ENCODE results near the gene SMYD3. TPM values are rescaled to one million over a fixed set of nuclear protein-coding genes. Genes with fewer than 3 reads are reported as not detected.

The SMYD3 gene
- total and polyA plus RNA-seq, 10 of the 15 experiments (the other 5 are each of a cell fraction or from before 2014, with no cell fraction given) = 18.3 to 54.0 (median 24.8) TPM

DNA sequence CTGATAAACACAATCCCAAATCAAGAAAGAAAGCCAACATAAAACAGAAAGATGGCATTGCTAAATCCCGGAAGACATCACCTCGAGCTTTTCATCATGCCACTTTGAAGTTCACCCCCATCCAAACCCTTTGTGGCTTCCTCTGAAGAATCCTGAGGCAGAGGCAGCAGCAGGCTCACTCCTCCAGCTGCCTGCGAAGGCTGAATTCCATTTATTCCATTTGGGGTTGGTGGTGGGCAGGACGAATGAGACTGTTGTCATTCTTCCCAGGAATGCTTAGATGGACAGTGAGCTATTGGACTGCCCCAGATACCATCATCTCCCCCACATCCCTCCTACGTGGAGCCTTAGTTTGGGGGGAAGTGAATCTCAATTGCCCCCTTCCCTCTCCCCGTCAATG is 437.5 kb downstream of the SMYD3 start:
- intact Hi-C loops (cut with micrococcal nuclease; ENCODE audit: unreplicated experiment) = no loop called here

More for the DNA sequence above, 437.5 kb downstream of the SMYD3 start:
- ChIA-PET RAD21 (ENCODE audit: unreplicated experiment) (no interaction called here), CTCF (no interaction called here), SMC1A (ENCODE audit: uncharacterized antibody, unreplicated experiment) (no interaction called here), POLR2A (no interaction called here)
- H3K36me3 ChIP-seq (ENCODE audit: control insufficient read depth in 2 of 2, insufficient read depth in 2 of 2, low read length in 1 of 2) = no peaks in the 10 kb centered on the region; a peak in 1 of 4 replicates
- no peak overlapping the region for H2AFZ ChIP-seq (ENCODE audit: control insufficient read depth, low read depth, low read length)
- H3K27ac ChIP-seq (ENCODE audit: control insufficient read depth, insufficient read depth) = no peak overlapping the region
- no peaks in the 10 kb centered on the region for H3K79me2 ChIP-seq (ENCODE audit: control insufficient read depth, insufficient read depth, low read length)
- H3K27me3 ChIP-seq (replicated peaks in 1 of 2; ENCODE audit: control insufficient read depth in 2 of 2, insufficient read depth in 2 of 2, low read length in 1 of 2) = no peaks in the 10 kb centered on the region
- no peak overlapping the region for H3K9ac ChIP-seq (ENCODE audit: control insufficient read depth, insufficient read depth, low read length)
- H4K20me1 ChIP-seq (ENCODE audit: control insufficient read depth, insufficient read depth) = no peaks in the 10 kb centered on the region
- no peak overlapping the region for H3K4me2 ChIP-seq (ENCODE audit: control insufficient read depth, insufficient read depth)
- in situ Hi-C loops (cut with MboI) = no loop called here
- BruUV-seq (replicated peaks) = no TSS peak
- H3K4me1 ChIP-seq (ENCODE audit: control insufficient read depth, insufficient read depth, low read length) = no peaks in the 10 kb centered on the region
- FAIRE-seq (no peak), ATAC-seq (no peak), DNase-seq (ENCODE audit: low read depth, low spot score) (no peak)
- 77% methylated on average over 6 of the region's 6 CpGs for WGBS (ENCODE audit: insufficient coverage, insufficient replicate concordance, low lambda C conversion rate, missing lambda C conversion rate)
- no peak overlapping the region for H3K4me3 ChIP-seq
- H3K9me3 ChIP-seq (replicated peaks; ENCODE audit: control insufficient read depth, insufficient read depth, low read length) = no peaks in the 10 kb centered on the region
- TF ChIP-seq EGR1 (IDR thresholded peaks at IDR 0.05; ENCODE audit: borderline replicate concordance in 1 of 2, low read depth in 2 of 2, low read length in 2 of 2) (no peak), CREM (IDR thresholded peaks at IDR 0.05; ENCODE audit: low read depth) (no peak), NFYB (IDR thresholded peaks at IDR 0.05; ENCODE audit: insufficient read depth, low read depth, low read length) (no peak), PML (IDR thresholded peaks at IDR 0.05; ENCODE audit: low read length) (no peak), ZNF622 (IDR thresholded peaks at IDR 0.05) (no peak), POLR2A (IDR thresholded peaks at IDR 0.05; ENCODE audit: low read depth, low read length) (no peak), BACH1 (IDR thresholded peaks at IDR 0.05; ENCODE audit: borderline replicate concordance) (no peak), MYB (IDR thresholded peaks at IDR 0.05; ENCODE audit: borderline replicate concordance, low read depth, low read length) (no peak), CBX5 (IDR thresholded peaks at IDR 0.05; ENCODE audit: low read depth) (no peak), SREBF1 (IDR thresholded peaks at IDR 0.05; ENCODE audit: low read length) (no peak), SRF (IDR thresholded peaks at IDR 0.05; ENCODE audit: low read depth in 2 of 2, low read length in 2 of 2) (no peak)
- TF ChIP-seq, protein P1, sequence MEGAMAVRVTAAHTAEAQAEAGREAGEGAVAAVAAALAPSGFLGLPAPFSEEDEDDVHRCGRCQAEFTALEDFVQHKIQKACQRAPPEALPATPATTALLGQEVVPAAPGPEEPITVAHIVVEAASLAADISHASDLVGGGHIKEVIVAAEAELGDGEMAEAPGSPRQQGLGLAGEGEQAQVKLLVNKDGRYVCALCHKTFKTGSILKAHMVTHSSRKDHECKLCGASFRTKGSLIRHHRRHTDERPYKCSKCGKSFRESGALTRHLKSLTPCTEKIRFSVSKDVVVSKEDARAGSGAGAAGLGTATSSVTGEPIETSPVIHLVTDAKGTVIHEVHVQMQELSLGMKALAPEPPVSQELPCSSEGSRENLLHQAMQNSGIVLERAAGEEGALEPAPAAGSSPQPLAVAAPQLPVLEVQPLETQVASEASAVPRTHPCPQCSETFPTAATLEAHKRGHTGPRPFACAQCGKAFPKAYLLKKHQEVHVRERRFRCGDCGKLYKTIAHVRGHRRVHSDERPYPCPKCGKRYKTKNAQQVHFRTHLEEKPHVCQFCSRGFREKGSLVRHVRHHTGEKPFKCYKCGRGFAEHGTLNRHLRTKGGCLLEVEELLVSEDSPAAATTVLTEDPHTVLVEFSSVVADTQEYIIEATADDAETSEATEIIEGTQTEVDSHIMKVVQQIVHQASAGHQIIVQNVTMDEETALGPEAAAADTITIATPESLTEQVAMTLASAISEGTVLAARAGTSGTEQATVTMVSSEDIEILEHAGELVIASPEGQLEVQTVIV (IDR thresholded peaks at IDR 0.05; ENCODE audit: borderline replicate concordance, partially characterized antibody) = no peak
- TF ChIP-seq, protein P2, sequence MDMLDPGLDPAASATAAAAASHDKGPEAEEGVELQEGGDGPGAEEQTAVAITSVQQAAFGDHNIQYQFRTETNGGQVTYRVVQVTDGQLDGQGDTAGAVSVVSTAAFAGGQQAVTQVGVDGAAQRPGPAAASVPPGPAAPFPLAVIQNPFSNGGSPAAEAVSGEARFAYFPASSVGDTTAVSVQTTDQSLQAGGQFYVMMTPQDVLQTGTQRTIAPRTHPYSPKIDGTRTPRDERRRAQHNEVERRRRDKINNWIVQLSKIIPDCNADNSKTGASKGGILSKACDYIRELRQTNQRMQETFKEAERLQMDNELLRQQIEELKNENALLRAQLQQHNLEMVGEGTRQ (IDR thresholded peaks at IDR 0.05; ENCODE audit: borderline replicate concordance, low read depth, low read length) = no peak
- TF ChIP-seq, protein P3, sequence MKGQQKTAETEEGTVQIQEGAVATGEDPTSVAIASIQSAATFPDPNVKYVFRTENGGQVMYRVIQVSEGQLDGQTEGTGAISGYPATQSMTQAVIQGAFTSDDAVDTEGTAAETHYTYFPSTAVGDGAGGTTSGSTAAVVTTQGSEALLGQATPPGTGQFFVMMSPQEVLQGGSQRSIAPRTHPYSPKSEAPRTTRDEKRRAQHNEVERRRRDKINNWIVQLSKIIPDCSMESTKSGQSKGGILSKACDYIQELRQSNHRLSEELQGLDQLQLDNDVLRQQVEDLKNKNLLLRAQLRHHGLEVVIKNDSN (IDR thresholded peaks at IDR 0.05; ENCODE audit: borderline replicate concordance, extremely low read length, insufficient read depth, low read depth, low read length) = no peak
- TF ChIP-seq, protein P4, sequence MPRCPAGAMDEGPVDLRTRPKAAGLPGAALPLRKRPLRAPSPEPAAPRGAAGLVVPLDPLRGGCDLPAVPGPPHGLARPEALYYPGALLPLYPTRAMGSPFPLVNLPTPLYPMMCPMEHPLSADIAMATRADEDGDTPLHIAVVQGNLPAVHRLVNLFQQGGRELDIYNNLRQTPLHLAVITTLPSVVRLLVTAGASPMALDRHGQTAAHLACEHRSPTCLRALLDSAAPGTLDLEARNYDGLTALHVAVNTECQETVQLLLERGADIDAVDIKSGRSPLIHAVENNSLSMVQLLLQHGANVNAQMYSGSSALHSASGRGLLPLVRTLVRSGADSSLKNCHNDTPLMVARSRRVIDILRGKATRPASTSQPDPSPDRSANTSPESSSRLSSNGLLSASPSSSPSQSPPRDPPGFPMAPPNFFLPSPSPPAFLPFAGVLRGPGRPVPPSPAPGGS (IDR thresholded peaks at IDR 0.05; ENCODE audit: borderline replicate concordance, insufficient read depth, low read depth, low read length, poor library complexity, severe bottlenecking) = no peak
